Mesenchymal stem cell (in vitro differentiated cells and primary cell): ENCODE measurements around the gene NLGN4X.

Experiments used
- DNase-seq: peaks from one replicate; pipeline ENCODE4 v3.0.0-alpha.2; 2013
- H2AFZ ChIP-seq: one replicate; pipeline ENCODE4 v1.6.1; 2013; ENCODE audit warnings: low read depth, mild to moderate bottlenecking, control low read depth, inconsistent platforms, low read length, moderate library complexity
- H2AK5ac ChIP-seq: 2 replicates; pipeline ENCODE4 v1.6.1; 2013; ENCODE audit warnings: low read length, moderate library complexity, mild to moderate bottlenecking, inconsistent platforms; ENCODE audit not compliant: severe bottlenecking
- H2BK120ac ChIP-seq: one replicate; pipeline ENCODE4 v1.6.1; 2013; ENCODE audit warnings: low read depth, mild to moderate bottlenecking, inconsistent platforms, low read length, moderate library complexity
- H2BK12ac ChIP-seq, 2 experiments: one replicate each; pipeline ENCODE4 v1.6.1; 2013; ENCODE audit warnings: inconsistent platforms in 2 of 2, low read length in 2 of 2, mild to moderate bottlenecking in 2 of 2, moderate library complexity in 2 of 2, control low read depth in 1 of 2
- H2BK15ac ChIP-seq: one replicate; pipeline ENCODE4 v1.6.1; 2013; ENCODE audit warnings: mild to moderate bottlenecking, low read depth, inconsistent platforms; ENCODE audit not compliant: poor library complexity, severe bottlenecking
- H2BK5ac ChIP-seq: 2 replicates; pipeline ENCODE4 v1.6.1; 2013; ENCODE audit warnings: low read depth, mild to moderate bottlenecking, low read length, control low read depth, inconsistent platforms; ENCODE audit not compliant: poor library complexity, severe bottlenecking
- H3K14ac ChIP-seq, 2 experiments: one replicate each; pipeline ENCODE4 v1.6.1; 2013; ENCODE audit warnings: inconsistent platforms in 2 of 2, low read length in 2 of 2, control low read depth in 1 of 2, mild to moderate bottlenecking in 1 of 2, moderate library complexity in 1 of 2
- H3K18ac ChIP-seq, 2 experiments: one replicate each; pipeline ENCODE4 v1.6.1; 2013; ENCODE audit warnings: inconsistent platforms in 2 of 2, low read length in 2 of 2, control low read depth in 1 of 2, low read depth in 1 of 2, mild to moderate bottlenecking in 1 of 2
- H3K23ac ChIP-seq, 2 experiments: one replicate each; pipeline ENCODE4 v1.6.1; 2013; ENCODE audit warnings: inconsistent platforms in 2 of 2, low read length in 2 of 2, mild to moderate bottlenecking in 2 of 2, moderate library complexity in 2 of 2, control low read depth in 1 of 2
- H3K27ac ChIP-seq: 2 replicates; pipeline ENCODE4 v1.5.1; 2013; ENCODE audit warnings: mild to moderate bottlenecking, moderate library complexity, low read length, control low read depth, inconsistent platforms; ENCODE audit not compliant: poor library complexity, severe bottlenecking
- H3K27me3 ChIP-seq, 2 experiments: 2 replicates each; pipeline versions ENCODE4 v1.6.1 to v1.7.0; 2013; ENCODE audit warnings: low read length in 2 of 2, mild to moderate bottlenecking in 2 of 2, moderate library complexity in 2 of 2, control low read depth in 1 of 2, inconsistent platforms in 1 of 2; ENCODE audit not compliant: control insufficient read depth in 1 of 2, insufficient read depth in 1 of 2
- H3K36me3 ChIP-seq, 2 experiments: 2 replicates each; pipeline versions ENCODE4 v1.6.1 to v1.7.0; 2013; ENCODE audit warnings: low read length in 2 of 2, control low read depth in 1 of 2, inconsistent platforms in 1 of 2, low read depth in 1 of 2, mild to moderate bottlenecking in 1 of 2; ENCODE audit not compliant: insufficient read depth in 2 of 2, control insufficient read depth in 1 of 2
- H3K4ac ChIP-seq, 2 experiments: one replicate each; pipeline ENCODE4 v1.6.1; 2013; ENCODE audit warnings: inconsistent platforms in 2 of 2, low read length in 2 of 2, mild to moderate bottlenecking in 2 of 2, moderate library complexity in 2 of 2, control low read depth in 1 of 2, low read depth in 1 of 2
- H3K4me1 ChIP-seq: 2 replicates; pipeline ENCODE4 v1.6.1; 2013; ENCODE audit warnings: low read depth, low read length, control low read depth; ENCODE audit not compliant: control insufficient read depth, insufficient read depth
- H3K4me2 ChIP-seq: 2 replicates; pipeline ENCODE4 v1.6.1; 2013; ENCODE audit warnings: low read length, mild to moderate bottlenecking, inconsistent platforms; ENCODE audit not compliant: poor library complexity, severe bottlenecking
- H3K4me3 ChIP-seq, 2 experiments: 2 replicates each; pipeline versions ENCODE4 v1.5.1 to v1.7.0; 2013; ENCODE audit warnings: low read length in 2 of 2, mild to moderate bottlenecking in 2 of 2, control low read depth in 1 of 2, low read depth in 1 of 2; ENCODE audit not compliant: insufficient read depth in 1 of 2
- H3K79me1 ChIP-seq: replicated peaks from 2 replicates; pipeline ENCODE4 v1.6.1; 2013; ENCODE audit warnings: mild to moderate bottlenecking, control low read depth, low read length, inconsistent platforms; ENCODE audit not compliant: poor library complexity, severe bottlenecking
- H3K9ac ChIP-seq: 2 replicates; pipeline ENCODE4 v1.7.0; 2013; ENCODE audit warnings: mild to moderate bottlenecking, low read length, moderate library complexity
- H3K9me3 ChIP-seq: 2 replicates; pipeline ENCODE4 v1.7.0; 2013; ENCODE audit warnings: mild to moderate bottlenecking, low read length; ENCODE audit not compliant: control insufficient read depth
- H4K8ac ChIP-seq: one replicate; pipeline ENCODE4 v1.6.1; 2013; ENCODE audit warnings: inconsistent platforms, mild to moderate bottlenecking, low read length, moderate library complexity
- H4K91ac ChIP-seq: one replicate; pipeline ENCODE4 v1.6.1; 2013; ENCODE audit warnings: mild to moderate bottlenecking, low read length, inconsistent platforms
- WGBS: methylation state at CpG from one replicate; pipeline ENCODE4 v1.1.7; 2013; ENCODE audit warnings: mixed read lengths; 5-methylcytosine and 5-hydroxymethylcytosine counted together

The NLGN4X gene

DNA sequence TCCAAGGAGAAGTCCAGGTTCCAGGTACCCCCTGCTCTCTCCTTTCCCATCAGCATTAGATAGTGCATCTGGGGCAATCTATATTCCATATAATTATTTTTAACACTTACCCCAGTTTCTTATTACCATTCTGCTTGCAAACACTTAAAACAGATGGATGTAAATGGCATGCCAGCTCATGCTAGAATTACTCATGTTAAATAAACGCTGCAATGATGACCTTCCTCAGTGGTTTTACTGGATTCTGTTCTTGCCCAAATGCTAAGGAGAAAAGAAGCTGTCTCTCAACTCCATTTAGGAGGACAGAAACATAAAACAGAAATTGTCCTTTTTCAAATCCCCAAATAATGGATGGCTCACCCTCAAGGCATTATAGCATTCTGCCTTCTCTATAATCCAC is 161.1 kb downstream of the NLGN4X start:
- H3K4me3 ChIP-seq, result no peak overlapping the region
- H2BK120ac ChIP-seq, result no peak overlapping the region
- no peaks in the 10 kb centered on the region for H3K79me1 ChIP-seq
- H3K9me3 ChIP-seq, result no peaks in the 10 kb centered on the region
- H3K18ac ChIP-seq, result no peak overlapping the region
- no peak overlapping the region for H4K91ac ChIP-seq
- WGBS, result 50% methylated on average over 1 of the region's 1 CpG
- no peaks in the 10 kb centered on the region for H3K4me1 ChIP-seq
- no peak overlapping the region for H2BK5ac ChIP-seq
- H3K36me3 ChIP-seq, result no peaks in the 10 kb centered on the region
- no peak for DNase-seq
- no peaks in the 10 kb centered on the region for H3K27me3 ChIP-seq
- H2AFZ ChIP-seq, result no peak overlapping the region
- no peak overlapping the region for H3K23ac ChIP-seq
- H3K27ac ChIP-seq, result no peak overlapping the region
- no peak overlapping the region for H3K4ac ChIP-seq
- H3K9ac ChIP-seq, result no peak overlapping the region
- no peak overlapping the region for H3K14ac ChIP-seq
- H3K4me2 ChIP-seq, result no peak overlapping the region
- no peak overlapping the region for H2AK5ac ChIP-seq
- no peak overlapping the region for H4K8ac ChIP-seq
- no peak overlapping the region for H2BK12ac ChIP-seq
- H2BK15ac ChIP-seq, result no peak overlapping the region

DNA sequence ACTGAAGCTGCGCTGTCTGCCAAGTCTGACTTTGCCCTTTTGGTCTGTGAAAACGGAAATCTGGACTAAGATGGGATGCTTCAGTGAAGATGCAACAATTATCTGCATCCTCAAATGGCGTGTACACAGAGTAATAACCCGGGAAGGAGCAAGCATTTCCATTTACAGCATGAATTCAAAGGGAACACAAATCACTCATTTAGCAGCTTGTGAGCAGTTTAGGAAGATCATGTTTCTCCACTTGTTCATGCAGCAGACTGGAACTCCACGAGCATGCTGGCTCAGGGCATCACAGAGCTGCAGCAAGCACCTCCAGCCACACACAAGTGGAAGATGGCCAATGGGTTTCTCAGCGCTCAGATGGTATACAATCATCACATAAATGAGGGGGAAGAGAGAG is 175.5 kb downstream of the NLGN4X start:
- no peak overlapping the region for H2BK120ac ChIP-seq
- H4K91ac ChIP-seq, result no peak overlapping the region
- H2AFZ ChIP-seq, result no peak overlapping the region
- no peak overlapping the region for H2BK12ac ChIP-seq
- H3K9me3 ChIP-seq, result peaks cover 2% of the 10 kb centered on the region
- no peak overlapping the region for H2BK5ac ChIP-seq
- no peak overlapping the region for H3K14ac ChIP-seq
- no peak overlapping the region for H2AK5ac ChIP-seq
- H3K23ac ChIP-seq, result no peak overlapping the region
- no peak overlapping the region for H3K18ac ChIP-seq
- no peak overlapping the region for H4K8ac ChIP-seq
- no peaks in the 10 kb centered on the region for H3K36me3 ChIP-seq
- no peak overlapping the region for H3K4ac ChIP-seq
- 64% methylated on average over 5 of the region's 6 CpGs for WGBS
- no peaks in the 10 kb centered on the region for H3K4me1 ChIP-seq
- no peak for DNase-seq
- no peaks in the 10 kb centered on the region for H3K79me1 ChIP-seq
- H2BK15ac ChIP-seq, result no peak overlapping the region
- no peaks in the 10 kb centered on the region for H3K27me3 ChIP-seq
- no peak overlapping the region for H3K9ac ChIP-seq
- no peak overlapping the region for H3K4me3 ChIP-seq
- no peak overlapping the region for H3K4me2 ChIP-seq
- no peak overlapping the region for H3K27ac ChIP-seq

DNA sequence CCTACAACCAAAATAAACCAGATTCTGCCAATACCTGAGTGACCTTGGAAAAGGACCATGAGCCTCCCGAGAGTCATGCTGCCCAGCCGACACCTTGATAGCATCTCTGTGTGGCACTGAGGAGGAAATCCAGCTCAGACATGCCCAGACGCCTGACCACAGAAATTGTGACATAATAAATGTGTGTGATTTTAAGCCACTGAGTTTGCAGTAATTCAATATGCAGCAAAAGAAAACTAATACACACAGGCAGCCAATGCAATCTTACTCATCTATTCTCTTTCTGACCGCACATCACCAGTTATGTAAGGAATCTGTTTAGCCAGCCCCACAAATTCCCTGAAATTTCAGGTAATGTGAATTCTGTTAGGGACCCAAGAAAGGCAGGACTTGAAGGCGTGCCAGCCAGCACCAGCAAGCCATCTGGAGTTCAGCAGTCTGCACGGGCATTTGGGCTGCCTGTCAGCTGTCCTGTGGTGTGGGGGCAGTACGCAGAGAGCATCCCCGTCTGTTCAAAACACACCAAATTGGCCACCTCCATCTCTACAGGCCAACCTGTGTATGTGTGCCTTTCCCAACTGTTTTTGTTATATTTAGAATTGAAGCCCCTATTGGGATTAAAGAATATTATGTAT is 176.4 kb downstream of the NLGN4X start:
- Histone ChIP-seq H2BK5ac (no peak overlapping the region), H3K4me3 (no peak overlapping the region), H3K79me1 (no peaks in the 10 kb centered on the region), H2AFZ (no peak overlapping the region), H3K18ac (no peak overlapping the region), H3K27me3 (no peaks in the 10 kb centered on the region), H3K9ac (no peak overlapping the region), H2BK15ac (no peak overlapping the region), H3K27ac (no peak overlapping the region), H3K4me1 (no peaks in the 10 kb centered on the region), H2BK120ac (no peak overlapping the region), H3K4ac (no peak overlapping the region), H3K36me3 (no peaks in the 10 kb centered on the region), H4K91ac (no peak overlapping the region), H2AK5ac (no peak overlapping the region), H3K4me2 (no peak overlapping the region), H3K9me3 (peaks cover 2% of the 10 kb centered on the region), H4K8ac (no peak overlapping the region), H3K14ac (no peak overlapping the region), H3K23ac (no peak overlapping the region), H2BK12ac (no peak overlapping the region)
- DNase-seq, result no peak
- 100% methylated on average over 1 of the region's 8 CpGs for WGBS

DNA sequence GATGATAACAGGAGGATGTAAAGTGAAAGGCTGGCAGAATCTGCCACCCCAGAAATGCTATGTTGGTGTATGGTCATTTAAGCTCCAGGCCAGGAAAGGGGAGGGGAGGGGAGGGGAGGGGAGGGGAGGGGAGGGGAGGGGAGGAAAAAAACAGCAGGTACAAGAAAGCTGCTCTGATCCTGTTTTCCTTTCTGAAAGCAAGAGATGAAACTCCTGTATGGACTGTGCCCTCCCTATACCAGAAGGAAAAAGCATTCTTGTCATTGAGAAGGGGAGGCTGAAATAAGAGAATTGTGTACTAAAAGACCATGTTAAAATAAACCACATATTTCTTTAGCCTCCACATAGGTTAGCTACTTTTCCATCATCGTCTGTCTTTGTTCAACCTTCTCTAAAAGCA is 179.5 kb downstream of the NLGN4X start:
- no peak overlapping the region for H2BK5ac ChIP-seq
- H4K91ac ChIP-seq, result no peak overlapping the region
- H3K9ac ChIP-seq, result no peak overlapping the region
- H2BK12ac ChIP-seq, result no peak overlapping the region
- no peak overlapping the region for H3K14ac ChIP-seq
- H3K79me1 ChIP-seq, result no peaks in the 10 kb centered on the region
- no peak overlapping the region for H2BK15ac ChIP-seq
- no peak overlapping the region for H3K18ac ChIP-seq
- peaks cover 3% of the 10 kb centered on the region for H3K9me3 ChIP-seq
- DNase-seq, result no peak
- no peaks in the 10 kb centered on the region for H3K36me3 ChIP-seq
- no peak overlapping the region for H2AFZ ChIP-seq
- no peak overlapping the region for H3K27ac ChIP-seq
- H2AK5ac ChIP-seq, result no peak overlapping the region
- no peak overlapping the region for H3K4ac ChIP-seq
- no peak overlapping the region for H3K4me2 ChIP-seq
- no peak overlapping the region for H3K4me3 ChIP-seq
- no peak overlapping the region for H2BK120ac ChIP-seq
- no peak overlapping the region for H4K8ac ChIP-seq
- H3K23ac ChIP-seq, result no peak overlapping the region
- 93% methylated on average over 1 of the region's 1 CpG for WGBS
- H3K4me1 ChIP-seq, result no peaks in the 10 kb centered on the region
- H3K27me3 ChIP-seq, result no peaks in the 10 kb centered on the region
